ENCODE results near the gene IL36B.

IL36B gene

GRCh38 chr2:113028112-113028511 lies 24.6 kb downstream of the IL36B start:
- no peaks in the 10 kb centered on the region for H3K9me3 ChIP-seq (ENCODE audit: control insufficient read depth, insufficient read depth, low read length)
- H3K79me2 ChIP-seq (ENCODE audit: control insufficient read depth, low read length): no peaks in the 10 kb centered on the region
- H3K4me3 ChIP-seq (ENCODE audit: low read length): no peak overlapping the region
- H3K36me3 ChIP-seq (ENCODE audit: control insufficient read depth, low read length): no peaks in the 10 kb centered on the region
- no peaks in the 10 kb centered on the region for H3K4me1 ChIP-seq (ENCODE audit: control insufficient read depth, low read length)
- H3K4me2 ChIP-seq (ENCODE audit: low read length): no peak overlapping the region
- TF ChIP-seq CTCF (IDR thresholded peaks at IDR 0.05; ENCODE audit: low read depth, low read length, poor library complexity, severe bottlenecking) (no peak), EZH2phosphoT487 (IDR thresholded peaks at IDR 0.05; ENCODE audit: borderline replicate concordance, low read length) (no peak)
- H3K9me2 ChIP-seq (replicated peaks; ENCODE audit: control insufficient read depth, low read length): no peaks in the 10 kb centered on the region
- H3K27me3 ChIP-seq (ENCODE audit: control insufficient read depth, low read length): peaks cover 31% of the 10 kb centered on the region
- H3F3A ChIP-seq (ENCODE audit: control insufficient read depth, insufficient read depth): no peaks in the 10 kb centered on the region
- no peak overlapping the region for H3K27ac ChIP-seq (ENCODE audit: low read depth, low read length)
- H4K20me1 ChIP-seq (ENCODE audit: control insufficient read depth, insufficient read depth, low read depth, low read length): no peaks in the 10 kb centered on the region

GRCh38 chr2:113027691-113028090 lies 25.0 kb downstream of the IL36B start:
- Histone ChIP-seq H3F3A (ENCODE audit: control insufficient read depth, insufficient read depth) (no peaks in the 10 kb centered on the region), H4K20me1 (ENCODE audit: control insufficient read depth, insufficient read depth, low read depth, low read length) (no peaks in the 10 kb centered on the region), H3K9me2 (replicated peaks; ENCODE audit: control insufficient read depth, low read length) (no peaks in the 10 kb centered on the region), H3K36me3 (ENCODE audit: control insufficient read depth, low read length) (no peaks in the 10 kb centered on the region), H3K4me1 (ENCODE audit: control insufficient read depth, low read length) (no peaks in the 10 kb centered on the region), H3K4me3 (ENCODE audit: low read length) (no peak overlapping the region), H3K27me3 (ENCODE audit: control insufficient read depth, low read length) (peaks cover 34% of the 10 kb centered on the region), H3K4me2 (ENCODE audit: low read length) (no peak overlapping the region), H3K9me3 (ENCODE audit: control insufficient read depth, insufficient read depth, low read length) (no peaks in the 10 kb centered on the region), H3K27ac (ENCODE audit: low read depth, low read length) (no peak overlapping the region), H3K79me2 (ENCODE audit: control insufficient read depth, low read length) (no peaks in the 10 kb centered on the region)
- no peak for TF ChIP-seq EZH2phosphoT487 (IDR thresholded peaks at IDR 0.05; ENCODE audit: borderline replicate concordance, low read length)
- no peak for TF ChIP-seq CTCF (IDR thresholded peaks at IDR 0.05; ENCODE audit: low read depth, low read length, poor library complexity, severe bottlenecking)

- no peak overlapping the region for H3K27ac ChIP-seq (ENCODE audit: low read depth, low read length)
- H3K27me3 ChIP-seq (ENCODE audit: control insufficient read depth, low read length): peaks cover 26% of the 10 kb centered on the region
- H3K4me3 ChIP-seq (ENCODE audit: low read length): no peak overlapping the region
- H3F3A ChIP-seq (ENCODE audit: control insufficient read depth, insufficient read depth): no peaks in the 10 kb centered on the region
- H3K36me3 ChIP-seq (ENCODE audit: control insufficient read depth, low read length): no peaks in the 10 kb centered on the region
- H4K20me1 ChIP-seq (ENCODE audit: control insufficient read depth, insufficient read depth, low read depth, low read length): no peaks in the 10 kb centered on the region
- no peak for TF ChIP-seq CTCF (IDR thresholded peaks at IDR 0.05; ENCODE audit: low read depth, low read length, poor library complexity, severe bottlenecking)
- no peak for TF ChIP-seq EZH2phosphoT487 (IDR thresholded peaks at IDR 0.05; ENCODE audit: borderline replicate concordance, low read length)
- H3K79me2 ChIP-seq (ENCODE audit: control insufficient read depth, low read length): no peaks in the 10 kb centered on the region
- no peaks in the 10 kb centered on the region for H3K9me3 ChIP-seq (ENCODE audit: control insufficient read depth, insufficient read depth, low read length)
- H3K4me1 ChIP-seq (ENCODE audit: control insufficient read depth, low read length): no peaks in the 10 kb centered on the region
- H3K9me2 ChIP-seq (replicated peaks; ENCODE audit: control insufficient read depth, low read length): no peaks in the 10 kb centered on the region
- no peak overlapping the region for H3K4me2 ChIP-seq (ENCODE audit: low read length)
Observed at GRCh38 chr2:113025737-113026136, 26.9 kb downstream of the IL36B start.

- TF ChIP-seq CTCF (IDR thresholded peaks at IDR 0.05; ENCODE audit: low read depth, low read length, poor library complexity, severe bottlenecking) (no peak), EZH2phosphoT487 (IDR thresholded peaks at IDR 0.05; ENCODE audit: borderline replicate concordance, low read length) (no peak)
- Histone ChIP-seq H3K4me3 (ENCODE audit: low read length) (no peak overlapping the region), H3K9me2 (replicated peaks; ENCODE audit: control insufficient read depth, low read length) (no peaks in the 10 kb centered on the region), H3F3A (ENCODE audit: control insufficient read depth, insufficient read depth) (no peaks in the 10 kb centered on the region), H3K27ac (ENCODE audit: low read depth, low read length) (no peak overlapping the region), H3K36me3 (ENCODE audit: control insufficient read depth, low read length) (no peaks in the 10 kb centered on the region), H3K4me1 (ENCODE audit: control insufficient read depth, low read length) (no peaks in the 10 kb centered on the region), H3K4me2 (ENCODE audit: low read length) (no peak overlapping the region), H3K79me2 (ENCODE audit: control insufficient read depth, low read length) (no peaks in the 10 kb centered on the region), H4K20me1 (ENCODE audit: control insufficient read depth, insufficient read depth, low read depth, low read length) (no peaks in the 10 kb centered on the region), H3K9me3 (ENCODE audit: control insufficient read depth, insufficient read depth, low read length) (no peaks in the 10 kb centered on the region), H3K27me3 (ENCODE audit: control insufficient read depth, low read length) (peaks cover 19% of the 10 kb centered on the region)
Observed at GRCh38 chr2:113024764-113025163, 27.9 kb downstream of the IL36B start.

Measured in DOHH2 (cell line).